Measurements from ENCODE around the gene STAB1. TPM values are rescaled to one million over a fixed set of nuclear protein-coding genes. Genes with fewer than 3 reads are reported as not detected.

The STAB1 gene
- total and polyA plus RNA-seq, 3 donors from 2014 or later = 41.7 to 71.9 (median 58.6) TPM

DNA sequence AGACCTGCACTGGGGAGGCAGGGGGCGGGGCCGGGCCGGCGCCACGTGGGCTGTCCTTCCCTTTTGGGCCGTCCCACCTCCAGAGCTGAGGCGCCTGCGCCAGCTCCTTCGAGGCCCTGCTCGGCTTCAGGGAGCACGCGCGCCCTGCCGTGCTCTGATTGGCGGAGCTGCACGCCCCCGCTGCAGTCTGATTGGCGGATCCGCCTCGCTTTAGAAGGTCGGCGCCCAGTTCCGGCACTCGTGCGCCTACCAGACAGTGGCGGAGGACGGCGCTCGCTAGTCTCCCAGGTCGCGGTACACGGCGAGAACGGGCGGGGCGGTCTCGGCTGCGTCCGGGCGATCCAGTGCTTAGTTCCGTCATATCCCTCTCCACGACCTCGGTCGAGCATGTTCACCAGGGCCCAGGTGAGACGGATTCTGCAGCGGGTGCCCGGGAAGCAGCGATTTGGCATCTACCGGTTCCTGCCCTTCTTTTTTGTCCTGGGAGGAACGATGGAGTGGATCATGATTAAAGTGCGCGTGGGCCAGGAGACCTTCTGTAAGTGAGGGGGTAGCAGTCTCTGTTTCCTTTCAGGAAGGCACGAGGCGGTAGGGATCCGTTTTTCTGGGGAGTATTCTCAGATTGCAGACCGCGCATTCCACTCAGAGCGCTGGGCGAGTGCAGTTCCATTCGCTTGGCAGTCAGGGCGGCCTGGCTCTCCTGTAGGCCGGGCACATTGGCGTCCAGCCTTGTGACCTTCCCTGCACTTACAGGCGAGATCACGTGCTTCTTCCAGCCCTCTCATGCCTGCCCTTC lies 41.4 kb downstream of the STAB1 start, which contains the start of gene UQCC5:
TSS of gene UQCC5 (plus strand) at position 237 of the 796 bp plus-strand sequence. CDS start at position 388, 151 bp downstream.
- TF ChIP-seq, protein P1, sequence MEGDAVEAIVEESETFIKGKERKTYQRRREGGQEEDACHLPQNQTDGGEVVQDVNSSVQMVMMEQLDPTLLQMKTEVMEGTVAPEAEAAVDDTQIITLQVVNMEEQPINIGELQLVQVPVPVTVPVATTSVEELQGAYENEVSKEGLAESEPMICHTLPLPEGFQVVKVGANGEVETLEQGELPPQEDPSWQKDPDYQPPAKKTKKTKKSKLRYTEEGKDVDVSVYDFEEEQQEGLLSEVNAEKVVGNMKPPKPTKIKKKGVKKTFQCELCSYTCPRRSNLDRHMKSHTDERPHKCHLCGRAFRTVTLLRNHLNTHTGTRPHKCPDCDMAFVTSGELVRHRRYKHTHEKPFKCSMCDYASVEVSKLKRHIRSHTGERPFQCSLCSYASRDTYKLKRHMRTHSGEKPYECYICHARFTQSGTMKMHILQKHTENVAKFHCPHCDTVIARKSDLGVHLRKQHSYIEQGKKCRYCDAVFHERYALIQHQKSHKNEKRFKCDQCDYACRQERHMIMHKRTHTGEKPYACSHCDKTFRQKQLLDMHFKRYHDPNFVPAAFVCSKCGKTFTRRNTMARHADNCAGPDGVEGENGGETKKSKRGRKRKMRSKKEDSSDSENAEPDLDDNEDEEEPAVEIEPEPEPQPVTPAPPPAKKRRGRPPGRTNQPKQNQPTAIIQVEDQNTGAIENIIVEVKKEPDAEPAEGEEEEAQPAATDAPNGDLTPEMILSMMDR (IDR thresholded peaks at IDR 0.05) = no peak
- TF ChIP-seq POLR2A (IDR thresholded peaks at IDR 0.05) = peak; percentile 94
- Histone ChIP-seq H3K27me3 (no peaks in the 10 kb centered on the region), H3K27ac (peak within 1 kb of the TSS; percentile 53 to 79), H3K36me3 (ENCODE audit: low read depth, missing control alignments) (no peaks in the 10 kb centered on the region), H3K9me3 (no peaks in the 10 kb centered on the region), H3K4me1 (peaks cover 43% of the 10 kb centered on the region), H3K4me3 (peak within 1 kb of the TSS; percentile 66 to 83)
- intact Hi-C loops (cut with DNase I; ENCODE audit: low total_unique reads) = loop anchor here (5.0 kb wide), 1 partner anchor 49 kb away; no protein-coding TSS in a partner anchor
- DNase-seq = peak; percentile 98
- WGBS, 2 donors = 0 to 1% methylated on average over 15 to 64 of the region's 65 CpGs

DNA sequence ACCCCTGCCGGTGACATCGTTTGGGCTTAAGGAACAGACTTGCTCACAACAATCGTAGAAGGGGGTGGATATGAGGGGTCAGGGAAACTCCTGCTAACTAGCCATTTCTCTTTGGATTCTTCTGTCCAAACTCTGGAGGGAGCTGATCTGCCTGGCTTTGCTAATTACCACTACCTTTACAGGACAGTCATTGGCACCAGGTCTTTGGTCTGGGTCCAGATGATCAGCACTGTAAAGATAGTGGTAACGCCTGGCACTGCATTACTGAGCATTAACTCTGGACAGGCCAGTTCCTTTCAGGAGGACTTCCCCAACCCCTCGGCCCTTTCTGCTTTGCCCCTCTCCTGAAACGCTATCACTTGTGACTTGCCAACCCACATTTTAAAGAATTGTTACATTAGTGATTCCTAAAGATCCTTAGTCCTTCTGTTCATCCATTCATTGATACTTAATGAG lies 42.1 kb downstream of the STAB1 start:
- Histone ChIP-seq H3K27me3 (no peaks in the 10 kb centered on the region), H3K27ac (peak overlapping the region; percentile 53 to 79), H3K4me3 (peak overlapping the region; percentile 66 to 83), H3K9me3 (no peaks in the 10 kb centered on the region), H3K4me1 (peaks cover 37% of the 10 kb centered on the region), H3K36me3 (ENCODE audit: low read depth, missing control alignments) (no peaks in the 10 kb centered on the region)
- intact Hi-C loops (cut with DNase I; ENCODE audit: low total_unique reads) = loop anchor here (5.0 kb wide), 1 partner anchor 50 kb away; no protein-coding TSS in a partner anchor
- 1 to 3% methylated on average over 6 of the region's 6 CpGs for WGBS, 2 donors
- DNase-seq = no peak
- no peak for TF ChIP-seq POLR2A (IDR thresholded peaks at IDR 0.05)
- TF ChIP-seq, protein P1 (IDR thresholded peaks at IDR 0.05) = no peak

DNA sequence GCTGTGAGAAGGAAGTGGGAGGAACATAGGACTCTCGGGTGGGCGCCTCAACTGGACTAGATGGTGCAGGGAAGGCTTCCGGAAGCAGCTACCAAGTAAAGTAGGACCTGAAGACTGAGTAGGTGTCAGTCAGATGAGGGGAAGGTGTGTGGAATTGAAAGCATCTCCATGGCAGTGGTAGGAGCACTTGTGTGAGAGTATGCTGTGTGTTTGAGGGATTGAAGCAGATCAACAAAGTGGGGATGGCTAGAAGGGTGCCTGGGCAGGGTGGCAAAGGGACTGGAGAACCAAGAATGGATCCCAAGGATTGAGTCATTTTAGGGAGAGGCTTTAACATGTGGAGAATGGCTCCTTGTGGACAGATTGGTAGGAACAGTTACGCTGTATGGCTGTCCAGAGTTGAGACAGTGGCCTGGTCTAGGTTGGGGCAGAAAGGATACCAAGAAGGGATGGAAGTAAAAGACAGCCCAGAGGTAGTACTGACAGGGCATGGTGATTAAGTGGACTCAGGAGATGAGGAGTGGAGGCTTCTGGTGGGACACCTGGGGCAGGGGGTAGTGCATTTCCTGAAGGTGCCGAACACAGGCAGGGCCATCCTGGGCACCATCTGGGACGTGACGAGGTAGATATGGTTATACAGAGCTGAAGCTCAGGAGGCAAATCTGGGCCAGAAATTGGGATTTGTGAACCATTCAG lies 42.7 kb downstream of the STAB1 start:
- intact Hi-C loops (cut with DNase I; ENCODE audit: low total_unique reads) = loop anchor here (5.0 kb wide), 1 partner anchor 51 kb away; no protein-coding TSS in a partner anchor
- peak overlapping the region in 1 of 2 donors; percentile 79 for H3K27ac ChIP-seq
- peaks cover 32% of the 10 kb centered on the region for H3K4me1 ChIP-seq
- H3K36me3 ChIP-seq (ENCODE audit: low read depth, missing control alignments) = no peaks in the 10 kb centered on the region
- H3K4me3 ChIP-seq = peak overlapping the region; percentile 66 to 83
- H3K27me3 ChIP-seq = no peaks in the 10 kb centered on the region
- TF ChIP-seq, protein P1 (IDR thresholded peaks at IDR 0.05) = no peak
- TF ChIP-seq POLR2A (IDR thresholded peaks at IDR 0.05) = no peak
- no peaks in the 10 kb centered on the region for H3K9me3 ChIP-seq
- peak; percentile 13 for DNase-seq
- WGBS, 2 donors = 56 to 62% methylated on average over 7 of the region's 7 CpGs

DNA sequence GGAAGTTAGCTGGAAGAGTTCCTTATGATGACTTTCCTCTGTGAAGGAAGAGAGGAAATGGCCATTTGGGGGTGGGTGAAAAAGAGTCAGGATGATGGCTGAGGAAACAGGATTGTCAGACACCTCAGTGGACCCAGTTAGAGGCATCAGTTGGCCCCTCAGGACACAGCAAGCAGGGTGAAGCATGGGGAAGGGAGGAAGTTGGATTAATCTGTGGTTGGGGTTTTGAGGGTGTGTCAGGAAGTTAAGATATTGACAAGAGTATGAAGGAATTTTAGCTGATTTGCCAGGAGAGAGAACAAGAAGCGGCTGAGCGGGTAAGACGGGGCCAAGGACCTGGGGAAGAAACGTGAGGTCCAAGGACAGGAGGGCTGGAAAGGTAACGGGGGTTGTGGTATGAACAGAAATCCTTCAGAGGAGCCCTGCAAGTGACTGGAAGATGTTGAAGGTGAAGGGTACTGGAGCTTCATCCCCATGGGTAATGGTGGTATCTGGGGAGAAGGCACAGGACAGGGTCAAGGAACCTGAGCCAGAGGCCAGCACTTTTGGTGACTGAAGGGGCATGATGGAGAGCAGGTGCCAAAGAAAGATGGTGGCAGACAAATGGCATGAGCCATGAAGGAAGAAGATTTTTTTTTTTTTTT lies 44.0 kb downstream of the STAB1 start:
- no peak for TF ChIP-seq POLR2A (IDR thresholded peaks at IDR 0.05)
- TF ChIP-seq, protein P1 (IDR thresholded peaks at IDR 0.05) = no peak
- Histone ChIP-seq H3K27me3 (no peaks in the 10 kb centered on the region), H3K9me3 (no peaks in the 10 kb centered on the region), H3K4me3 (no peak overlapping the region), H3K36me3 (ENCODE audit: low read depth, missing control alignments) (no peaks in the 10 kb centered on the region), H3K4me1 (peaks cover 32% of the 10 kb centered on the region), H3K27ac (no peak overlapping the region)
- intact Hi-C loops (cut with DNase I; ENCODE audit: low total_unique reads) = loop anchor here (5.0 kb wide), 1 partner anchor 52 kb away; no protein-coding TSS in a partner anchor
- no peak for DNase-seq
- WGBS, 2 donors = 86 to 92% methylated on average over 5 of the region's 5 CpGs

Measured in testis (tissue), 3 donors.